HCT116 (cell line): ENCODE measurements around the gene KIF12.

ENCODE experiments used
- CBX3 ChIP-seq: IDR thresholded peaks from 2 replicates; pipeline ENCODE4 v1.6.1; 2012; ENCODE audit warnings: low read depth
- ELF1 ChIP-seq: IDR thresholded peaks from 2 replicates; pipeline ENCODE4 v1.6.1; 2012; ENCODE audit warnings: low read depth, borderline replicate concordance
- EZH2 ChIP-seq: fragments of 200-600 bp; sonication (generic); IDR thresholded peaks from 2 replicates; pipeline ENCODE4 v1.6.1; 2017; ENCODE audit warnings: antibody characterized with exemption, mixed run types
- EZH2phosphoT487 ChIP-seq: fragments of 200-600 bp; IDR thresholded peaks from 2 replicates; pipeline ENCODE4 v1.6.1; 2018; ENCODE audit warnings: antibody characterized with exemption, borderline replicate concordance
- POLR2A ChIP-seq: IDR thresholded peaks from 2 replicates; pipeline ENCODE4 v1.7.0; 2011; ENCODE audit warnings: borderline replicate concordance; ENCODE audit not compliant: insufficient read depth, insufficient read length; ENCODE audit errors: extremely low read depth
- POLR2AphosphoS5 ChIP-seq: IDR thresholded peaks from 2 replicates; pipeline ENCODE4 v1.6.1; 2011; ENCODE audit warnings: mild to moderate bottlenecking, low read depth, low read length, moderate library complexity
- RAD21 ChIP-seq: IDR thresholded peaks from 2 replicates; pipeline ENCODE4 v1.6.1; 2012; ENCODE audit warnings: low read depth, mild to moderate bottlenecking
- TF ChIP-seq, protein P1 (sequence below), 3 experiments: fragments of 200-600 bp in 1 of 3; sonication (generic) in 1 of 3; IDR thresholded peaks in 2 of 3; conservative IDR thresholded peaks in 1 of 3; 2 replicates each; pipeline ENCODE4 v1.5.1; 2012 to 2017; ENCODE audit warnings: low read depth in 2 of 3, low read length in 2 of 3, antibody characterized with exemption in 1 of 3, borderline replicate concordance in 1 of 3, control low read depth in 1 of 3, mild to moderate bottlenecking in 1 of 3, mixed read lengths in 1 of 3, mixed run types in 1 of 3, moderate library complexity in 1 of 3; ENCODE audit not compliant: insufficient read depth in 1 of 3
- TF ChIP-seq, protein P2 (sequence below): IDR thresholded peaks from 2 replicates; pipeline ENCODE4 v1.6.1; 2012; ENCODE audit warnings: low read depth
- TF ChIP-seq, protein P3 (sequence below): IDR thresholded peaks from 2 replicates; pipeline ENCODE4 v1.6.1; 2012
- TF ChIP-seq, protein P4 (sequence below): IDR thresholded peaks from 2 replicates; pipeline ENCODE4 v1.6.1; 2012
- TF ChIP-seq, protein P5 (sequence below): IDR thresholded peaks from 2 replicates; pipeline ENCODE4 v1.6.1; 2011; ENCODE audit warnings: mild to moderate bottlenecking, low read length, moderate library complexity; ENCODE audit not compliant: insufficient replicate concordance; ENCODE audit errors: extremely low read depth

DNA sequence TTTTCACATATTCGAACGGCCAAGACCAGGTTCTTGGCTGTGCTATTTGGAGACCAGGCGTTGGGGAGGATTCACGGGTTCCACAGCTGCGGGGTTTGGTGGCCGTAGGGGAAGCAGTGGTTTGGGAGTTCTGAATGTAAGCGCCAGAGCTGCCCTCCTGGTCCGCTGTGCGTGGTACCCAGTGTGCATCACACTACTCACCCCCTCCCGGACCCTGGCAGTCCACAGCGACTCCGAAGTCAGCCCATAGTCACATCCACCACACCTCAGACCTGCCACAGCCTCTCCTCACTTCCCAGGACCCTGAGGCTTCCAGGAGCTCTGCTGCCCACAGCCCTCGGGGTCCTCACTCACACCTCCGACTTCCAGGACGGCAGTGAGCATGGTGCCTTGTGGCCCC lies 47.8 kb downstream of the KIF12 start:
- TF ChIP-seq, protein P1, sequence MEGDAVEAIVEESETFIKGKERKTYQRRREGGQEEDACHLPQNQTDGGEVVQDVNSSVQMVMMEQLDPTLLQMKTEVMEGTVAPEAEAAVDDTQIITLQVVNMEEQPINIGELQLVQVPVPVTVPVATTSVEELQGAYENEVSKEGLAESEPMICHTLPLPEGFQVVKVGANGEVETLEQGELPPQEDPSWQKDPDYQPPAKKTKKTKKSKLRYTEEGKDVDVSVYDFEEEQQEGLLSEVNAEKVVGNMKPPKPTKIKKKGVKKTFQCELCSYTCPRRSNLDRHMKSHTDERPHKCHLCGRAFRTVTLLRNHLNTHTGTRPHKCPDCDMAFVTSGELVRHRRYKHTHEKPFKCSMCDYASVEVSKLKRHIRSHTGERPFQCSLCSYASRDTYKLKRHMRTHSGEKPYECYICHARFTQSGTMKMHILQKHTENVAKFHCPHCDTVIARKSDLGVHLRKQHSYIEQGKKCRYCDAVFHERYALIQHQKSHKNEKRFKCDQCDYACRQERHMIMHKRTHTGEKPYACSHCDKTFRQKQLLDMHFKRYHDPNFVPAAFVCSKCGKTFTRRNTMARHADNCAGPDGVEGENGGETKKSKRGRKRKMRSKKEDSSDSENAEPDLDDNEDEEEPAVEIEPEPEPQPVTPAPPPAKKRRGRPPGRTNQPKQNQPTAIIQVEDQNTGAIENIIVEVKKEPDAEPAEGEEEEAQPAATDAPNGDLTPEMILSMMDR (IDR thresholded peaks at IDR 0.05 in 2 of 3, conservative IDR thresholded peaks at IDR 0.05 in 1 of 3; ENCODE audit: borderline replicate concordance in 1 of 3, insufficient read depth in 1 of 3, low read depth in 2 of 3, low read length in 2 of 3): no peak
- no peak for TF ChIP-seq EZH2
- TF ChIP-seq POLR2AphosphoS5: no peak
- no peak for TF ChIP-seq EZH2phosphoT487
- no peak for TF ChIP-seq RAD21
- no peak for TF ChIP-seq ELF1
- TF ChIP-seq, protein P2, sequence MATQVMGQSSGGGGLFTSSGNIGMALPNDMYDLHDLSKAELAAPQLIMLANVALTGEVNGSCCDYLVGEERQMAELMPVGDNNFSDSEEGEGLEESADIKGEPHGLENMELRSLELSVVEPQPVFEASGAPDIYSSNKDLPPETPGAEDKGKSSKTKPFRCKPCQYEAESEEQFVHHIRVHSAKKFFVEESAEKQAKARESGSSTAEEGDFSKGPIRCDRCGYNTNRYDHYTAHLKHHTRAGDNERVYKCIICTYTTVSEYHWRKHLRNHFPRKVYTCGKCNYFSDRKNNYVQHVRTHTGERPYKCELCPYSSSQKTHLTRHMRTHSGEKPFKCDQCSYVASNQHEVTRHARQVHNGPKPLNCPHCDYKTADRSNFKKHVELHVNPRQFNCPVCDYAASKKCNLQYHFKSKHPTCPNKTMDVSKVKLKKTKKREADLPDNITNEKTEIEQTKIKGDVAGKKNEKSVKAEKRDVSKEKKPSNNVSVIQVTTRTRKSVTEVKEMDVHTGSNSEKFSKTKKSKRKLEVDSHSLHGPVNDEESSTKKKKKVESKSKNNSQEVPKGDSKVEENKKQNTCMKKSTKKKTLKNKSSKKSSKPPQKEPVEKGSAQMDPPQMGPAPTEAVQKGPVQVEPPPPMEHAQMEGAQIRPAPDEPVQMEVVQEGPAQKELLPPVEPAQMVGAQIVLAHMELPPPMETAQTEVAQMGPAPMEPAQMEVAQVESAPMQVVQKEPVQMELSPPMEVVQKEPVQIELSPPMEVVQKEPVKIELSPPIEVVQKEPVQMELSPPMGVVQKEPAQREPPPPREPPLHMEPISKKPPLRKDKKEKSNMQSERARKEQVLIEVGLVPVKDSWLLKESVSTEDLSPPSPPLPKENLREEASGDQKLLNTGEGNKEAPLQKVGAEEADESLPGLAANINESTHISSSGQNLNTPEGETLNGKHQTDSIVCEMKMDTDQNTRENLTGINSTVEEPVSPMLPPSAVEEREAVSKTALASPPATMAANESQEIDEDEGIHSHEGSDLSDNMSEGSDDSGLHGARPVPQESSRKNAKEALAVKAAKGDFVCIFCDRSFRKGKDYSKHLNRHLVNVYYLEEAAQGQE: no peak
- no peak for TF ChIP-seq POLR2A
- TF ChIP-seq CBX3: no peak
- TF ChIP-seq, protein P3, sequence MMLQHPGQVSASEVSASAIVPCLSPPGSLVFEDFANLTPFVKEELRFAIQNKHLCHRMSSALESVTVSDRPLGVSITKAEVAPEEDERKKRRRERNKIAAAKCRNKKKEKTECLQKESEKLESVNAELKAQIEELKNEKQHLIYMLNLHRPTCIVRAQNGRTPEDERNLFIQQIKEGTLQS: no peak
- TF ChIP-seq, protein P4, sequence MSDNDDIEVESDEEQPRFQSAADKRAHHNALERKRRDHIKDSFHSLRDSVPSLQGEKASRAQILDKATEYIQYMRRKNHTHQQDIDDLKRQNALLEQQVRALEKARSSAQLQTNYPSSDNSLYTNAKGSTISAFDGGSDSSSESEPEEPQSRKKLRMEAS: no peak
- TF ChIP-seq, protein P5, sequence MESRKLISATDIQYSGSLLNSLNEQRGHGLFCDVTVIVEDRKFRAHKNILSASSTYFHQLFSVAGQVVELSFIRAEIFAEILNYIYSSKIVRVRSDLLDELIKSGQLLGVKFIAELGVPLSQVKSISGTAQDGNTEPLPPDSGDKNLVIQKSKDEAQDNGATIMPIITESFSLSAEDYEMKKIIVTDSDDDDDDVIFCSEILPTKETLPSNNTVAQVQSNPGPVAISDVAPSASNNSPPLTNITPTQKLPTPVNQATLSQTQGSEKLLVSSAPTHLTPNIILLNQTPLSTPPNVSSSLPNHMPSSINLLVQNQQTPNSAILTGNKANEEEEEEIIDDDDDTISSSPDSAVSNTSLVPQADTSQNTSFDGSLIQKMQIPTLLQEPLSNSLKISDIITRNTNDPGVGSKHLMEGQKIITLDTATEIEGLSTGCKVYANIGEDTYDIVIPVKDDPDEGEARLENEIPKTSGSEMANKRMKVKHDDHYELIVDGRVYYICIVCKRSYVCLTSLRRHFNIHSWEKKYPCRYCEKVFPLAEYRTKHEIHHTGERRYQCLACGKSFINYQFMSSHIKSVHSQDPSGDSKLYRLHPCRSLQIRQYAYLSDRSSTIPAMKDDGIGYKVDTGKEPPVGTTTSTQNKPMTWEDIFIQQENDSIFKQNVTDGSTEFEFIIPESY: no peak
